ENCODE results near the gene ZNF598. TPM values are rescaled to one million over a fixed set of nuclear protein-coding genes. Genes with fewer than 3 reads are reported as not detected.

The ZNF598 gene
- total RNA-seq, 1 donor from 2014 or later, result 48.8 TPM

DNA sequence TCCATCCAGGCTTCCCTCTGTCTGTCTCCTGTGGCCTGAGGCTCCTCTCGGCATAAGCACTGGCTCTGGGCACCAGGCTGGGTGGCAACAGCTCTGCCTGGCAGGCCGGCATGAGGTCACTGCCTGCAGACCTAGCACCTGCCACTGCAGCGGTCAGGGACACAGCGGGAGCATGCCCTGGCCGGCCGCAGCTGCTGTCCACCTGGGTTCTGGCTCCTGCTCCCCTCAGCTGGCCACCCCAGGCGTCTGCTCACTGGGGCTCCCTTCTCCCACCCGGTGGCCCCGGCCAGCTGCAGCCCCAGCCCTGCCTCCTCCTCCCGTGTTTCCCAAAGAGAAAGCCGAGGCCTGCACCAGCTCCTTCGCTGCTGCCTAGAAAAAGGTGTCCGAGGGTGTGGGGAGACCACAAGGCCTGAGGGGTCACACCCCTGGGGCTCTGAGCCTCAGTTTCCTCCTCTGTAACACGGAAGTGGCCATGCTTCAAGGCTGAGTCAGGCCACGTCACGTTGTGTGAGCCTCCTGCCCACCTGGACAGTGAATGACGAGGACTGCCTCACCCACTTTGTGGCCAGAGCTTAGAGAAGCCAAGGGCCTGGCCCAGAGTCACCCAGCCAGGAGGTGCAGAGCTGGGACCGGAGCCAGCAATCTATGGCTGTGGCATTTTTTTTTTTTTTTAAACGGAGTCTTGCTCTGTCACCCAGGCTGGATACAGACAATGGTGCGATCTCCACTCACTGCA is 31.3 kb upstream of the ZNF598 start:
- TF ChIP-seq, protein P1, sequence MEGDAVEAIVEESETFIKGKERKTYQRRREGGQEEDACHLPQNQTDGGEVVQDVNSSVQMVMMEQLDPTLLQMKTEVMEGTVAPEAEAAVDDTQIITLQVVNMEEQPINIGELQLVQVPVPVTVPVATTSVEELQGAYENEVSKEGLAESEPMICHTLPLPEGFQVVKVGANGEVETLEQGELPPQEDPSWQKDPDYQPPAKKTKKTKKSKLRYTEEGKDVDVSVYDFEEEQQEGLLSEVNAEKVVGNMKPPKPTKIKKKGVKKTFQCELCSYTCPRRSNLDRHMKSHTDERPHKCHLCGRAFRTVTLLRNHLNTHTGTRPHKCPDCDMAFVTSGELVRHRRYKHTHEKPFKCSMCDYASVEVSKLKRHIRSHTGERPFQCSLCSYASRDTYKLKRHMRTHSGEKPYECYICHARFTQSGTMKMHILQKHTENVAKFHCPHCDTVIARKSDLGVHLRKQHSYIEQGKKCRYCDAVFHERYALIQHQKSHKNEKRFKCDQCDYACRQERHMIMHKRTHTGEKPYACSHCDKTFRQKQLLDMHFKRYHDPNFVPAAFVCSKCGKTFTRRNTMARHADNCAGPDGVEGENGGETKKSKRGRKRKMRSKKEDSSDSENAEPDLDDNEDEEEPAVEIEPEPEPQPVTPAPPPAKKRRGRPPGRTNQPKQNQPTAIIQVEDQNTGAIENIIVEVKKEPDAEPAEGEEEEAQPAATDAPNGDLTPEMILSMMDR (conservative IDR thresholded peaks at IDR 0.05; ENCODE audit: low read depth, low read length), result no peak
- DNase-seq (ENCODE audit: low read depth), result no peak

DNA sequence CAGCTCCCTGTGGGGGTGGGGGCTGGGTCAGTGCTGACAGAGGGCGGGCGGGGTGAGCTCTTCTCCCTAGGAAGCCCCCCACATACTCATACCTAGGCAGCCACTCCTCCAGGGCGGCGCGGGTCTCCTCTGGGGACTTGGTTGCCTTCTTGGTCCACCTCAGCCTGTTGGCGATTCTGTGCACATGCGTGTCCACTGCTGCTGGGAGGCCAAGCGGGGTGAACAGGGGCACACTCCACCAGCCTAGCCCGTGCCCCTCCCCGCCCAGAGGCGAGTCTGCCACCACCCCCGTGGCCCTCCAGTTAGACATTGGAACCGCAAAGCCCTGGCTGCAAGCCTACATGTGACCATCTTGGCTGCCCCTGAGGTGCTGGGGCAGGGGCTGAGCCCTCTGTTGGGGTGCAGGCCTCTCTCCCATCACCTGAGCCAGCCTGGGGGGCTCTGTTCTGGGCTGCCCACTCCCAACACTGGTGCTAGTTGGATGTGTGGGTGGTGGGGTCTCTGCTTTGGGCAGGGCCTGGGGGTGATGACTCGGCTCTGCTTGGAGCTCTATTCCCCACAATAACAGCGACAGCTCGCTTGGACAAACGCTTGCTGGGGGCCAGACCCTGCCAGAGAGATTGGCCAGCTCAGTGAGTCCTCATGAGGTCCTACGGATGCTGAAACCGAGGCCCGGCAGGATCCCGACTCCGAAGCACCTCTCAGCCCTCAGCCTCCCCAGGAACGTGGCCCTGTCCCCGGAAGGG is 30.6 kb upstream of the ZNF598 start:
- no peak overlapping the region for H3K4me3 ChIP-seq (ENCODE audit: low read depth, low read length)
- no peak for DNase-seq (ENCODE audit: low read depth)

More for the DNA sequence above, 31.3 kb upstream of the ZNF598 start:
- no peak overlapping the region for H3K4me3 ChIP-seq (ENCODE audit: low read depth, low read length)

GRCh38 chr16:2039274-2040031 is 29.8 kb upstream of the ZNF598 start:
- TF ChIP-seq, protein P1 (conservative IDR thresholded peaks at IDR 0.05; ENCODE audit: low read depth, low read length), result no peak
- no peak for DNase-seq (ENCODE audit: low read depth)
- H3K4me3 ChIP-seq (ENCODE audit: low read depth, low read length), result no peak overlapping the region

More for the DNA sequence above, 30.6 kb upstream of the ZNF598 start:
- TF ChIP-seq, protein P1 (conservative IDR thresholded peaks at IDR 0.05; ENCODE audit: low read depth, low read length), result no peak

GRCh38 chr16:2038382-2039231 is 29.0 kb upstream of the ZNF598 start:
- H3K4me3 ChIP-seq (ENCODE audit: low read depth, low read length), result no peak overlapping the region
- TF ChIP-seq, protein P1 (conservative IDR thresholded peaks at IDR 0.05; ENCODE audit: low read depth, low read length), result no peak

DNA sequence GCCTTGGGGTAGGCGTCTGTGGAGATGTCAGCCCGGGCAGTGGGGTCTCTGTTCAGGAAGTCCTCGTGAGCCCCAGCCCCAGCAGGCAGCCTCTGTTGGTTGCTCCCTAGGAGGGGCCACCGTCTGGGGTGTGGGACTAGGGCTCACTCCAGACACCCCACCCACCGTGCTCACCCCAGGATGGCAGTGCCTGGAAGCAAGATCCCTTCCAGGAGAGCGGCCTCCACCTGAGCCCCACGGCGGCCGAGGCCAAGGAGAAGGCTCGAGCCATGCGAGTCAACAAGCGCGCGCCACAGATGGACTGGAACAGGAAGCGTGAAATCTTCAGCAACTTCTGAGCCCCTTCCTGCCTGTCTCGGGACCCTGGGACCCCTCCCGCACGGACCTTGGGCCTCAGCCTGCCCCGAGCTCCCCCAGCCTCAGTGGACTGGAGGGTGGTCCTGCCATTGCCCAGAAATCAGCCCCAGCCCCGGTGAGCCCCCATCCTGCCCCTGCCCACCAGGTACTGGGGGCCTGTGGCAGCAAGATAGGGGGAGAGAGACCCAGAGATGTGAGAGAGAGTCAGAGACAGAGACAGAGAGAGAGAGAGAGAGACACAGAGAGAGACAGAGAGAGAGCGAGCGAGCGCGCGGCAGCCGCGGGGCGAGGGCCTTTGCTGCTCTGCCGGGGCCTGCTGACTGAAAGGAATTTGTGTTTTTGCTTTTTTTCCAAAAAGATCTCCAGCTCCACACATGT is 28.2 kb upstream of the ZNF598 start:
- DNase-seq (ENCODE audit: low read depth), result no peak

More at GRCh38 chr16:2038382-2039231, 29.0 kb upstream of the ZNF598 start:
- DNase-seq (ENCODE audit: low read depth), result no peak

More for the DNA sequence above, 28.2 kb upstream of the ZNF598 start:
- TF ChIP-seq, protein P1 (conservative IDR thresholded peaks at IDR 0.05; ENCODE audit: low read depth, low read length), result no peak
- H3K4me3 ChIP-seq (ENCODE audit: low read depth, low read length), result no peak overlapping the region
